Right lobe of liver (tissue), 6 donors: Measurements from ENCODE around the gene UPF3B. TPM values are rescaled to one million over a fixed set of nuclear protein-coding genes. Genes with fewer than 3 reads are reported as not detected.
A peak's percentile ranks its signal among the peaks of the same experiment; 100 is the strongest.
"Not testable (repeated sequence)": the region's sequence is repeated elsewhere in the genome, so short reads cannot be mapped to it uniquely, and the experiment has no call there.

ENCODE experiments used
- ATAC-seq, 4 donors: fragments of 200-7000 bp; cut with Tn5 transposase; one replicate each; pipeline ENCODE4 v1.9.1; 2020; ENCODE audit warnings: mild to moderate bottlenecking in 4 of 4, moderate library complexity in 4 of 4
- DNase-seq, 3 donors: peaks; one replicate each; pipeline ENCODE4 v3.0.0-alpha.2; 2020
- H3K27ac ChIP-seq, 3 donors: fragments of 200-600 bp; one replicate each; pipeline ENCODE4 v1.8.0; 2022
- H3K27me3 ChIP-seq, 2 donors: fragments of 200-600 bp; one replicate each; pipeline ENCODE4 v1.8.0; 2022
- H3K36me3 ChIP-seq, 4 donors: fragments of 200-600 bp; sonication (generic) in 1 of 4; one replicate each; pipeline versions ENCODE4 v1.5.1 to v1.8.0; 2017 to 2022; ENCODE audit warnings: control low read depth in 1 of 4
- H3K4me1 ChIP-seq, 4 donors: fragments of 200-600 bp; sonication (generic) in 1 of 4; one replicate each; pipeline versions ENCODE4 v1.5.1 to v1.8.0; 2017 to 2022; ENCODE audit warnings: control low read depth in 1 of 4
- H3K4me3 ChIP-seq, 3 donors: fragments of 200-600 bp; one replicate each; pipeline ENCODE4 v1.8.0; 2022
- H3K9me3 ChIP-seq, 4 donors: fragments of 200-600 bp; sonication (generic) in 1 of 4; one replicate each; pipeline versions ENCODE4 v1.5.1 to v1.8.0; 2017 to 2022; ENCODE audit warnings: control low read depth in 1 of 4
- POLR2A ChIP-seq: fragments of 450-650 bp; IDR thresholded peaks from one replicate; pipeline ENCODE4 v1.6.1; 2017; ENCODE audit warnings: antibody characterized with exemption, mild to moderate bottlenecking
- WGBS: methylation state at CpG from one replicate; pipeline ENCODE4 v1.1.6; 2018; ENCODE audit warnings: low coverage, low lambda C conversion rate; ENCODE audit not compliant: insufficient coverage; ENCODE audit errors: missing lambda C conversion rate; 5-methylcytosine and 5-hydroxymethylcytosine counted together
- intact Hi-C, 2 donors: fragments of 100-400 bp; cut with DNase I; formaldehyde crosslinking; loops; one replicate each; pipeline versions ENCODE4 v1.11.2 to v1.14.1; 2022
- long read RNA-seq: library from polyadenylated mRNA; unstranded; transcript quantifications from one replicate; pipeline ENCODE4 v2.0.0, GENCODE V29; 2019
- total RNA-seq, 6 experiments: library from RNA; depleted of rRNA in 2 of 6; stranded (reverse); fragments of >200 nt in 2 of 6; fragmentation: NEBNext Ultra II Directional in 3 of 6; extraction: Animal tissue kit (Norgen Biotek cat#: 25700) in 3 of 6; gene quantifications; one replicate each; pipeline versions ENCODE4 v1.1.0 to v1.2.4, GENCODE V29; 2016 to 2023
- TF ChIP-seq, protein P1 (sequence below), 4 donors: fragments of 200-600 bp in 3 of 4; fragments of 450-650 bp in 1 of 4; IDR thresholded peaks; one replicate each; pipeline versions ENCODE4 v1.5.1 to v1.8.0; 2016 to 2022; ENCODE audit warnings: antibody characterized with exemption in 4 of 4, mild to moderate bottlenecking in 2 of 4
- donor health status: DM: no; HTN: yes; CAD: no.
- donor health status: DM: no; HTN: no; CAD: no.
- donor health status: DM: no; HTN: no; CAD: no.
- donor health status: DM: no; HTN: yes; CAD: no.
- donor health status: DM: no; HTN: yes; CAD: no.

The UPF3B gene, protein sequence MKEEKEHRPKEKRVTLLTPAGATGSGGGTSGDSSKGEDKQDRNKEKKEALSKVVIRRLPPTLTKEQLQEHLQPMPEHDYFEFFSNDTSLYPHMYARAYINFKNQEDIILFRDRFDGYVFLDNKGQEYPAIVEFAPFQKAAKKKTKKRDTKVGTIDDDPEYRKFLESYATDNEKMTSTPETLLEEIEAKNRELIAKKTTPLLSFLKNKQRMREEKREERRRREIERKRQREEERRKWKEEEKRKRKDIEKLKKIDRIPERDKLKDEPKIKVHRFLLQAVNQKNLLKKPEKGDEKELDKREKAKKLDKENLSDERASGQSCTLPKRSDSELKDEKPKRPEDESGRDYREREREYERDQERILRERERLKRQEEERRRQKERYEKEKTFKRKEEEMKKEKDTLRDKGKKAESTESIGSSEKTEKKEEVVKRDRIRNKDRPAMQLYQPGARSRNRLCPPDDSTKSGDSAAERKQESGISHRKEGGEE
- 1 to 10 TPM; 1.9 to 3.5 (median 2.5) TPM for total RNA-seq
- long read RNA-seq, partial matches to known transcripts: 4 of 6 reads
- long read RNA-seq, other reads (novel, unspliced or antisense): 2 of 6 reads

DNA sequence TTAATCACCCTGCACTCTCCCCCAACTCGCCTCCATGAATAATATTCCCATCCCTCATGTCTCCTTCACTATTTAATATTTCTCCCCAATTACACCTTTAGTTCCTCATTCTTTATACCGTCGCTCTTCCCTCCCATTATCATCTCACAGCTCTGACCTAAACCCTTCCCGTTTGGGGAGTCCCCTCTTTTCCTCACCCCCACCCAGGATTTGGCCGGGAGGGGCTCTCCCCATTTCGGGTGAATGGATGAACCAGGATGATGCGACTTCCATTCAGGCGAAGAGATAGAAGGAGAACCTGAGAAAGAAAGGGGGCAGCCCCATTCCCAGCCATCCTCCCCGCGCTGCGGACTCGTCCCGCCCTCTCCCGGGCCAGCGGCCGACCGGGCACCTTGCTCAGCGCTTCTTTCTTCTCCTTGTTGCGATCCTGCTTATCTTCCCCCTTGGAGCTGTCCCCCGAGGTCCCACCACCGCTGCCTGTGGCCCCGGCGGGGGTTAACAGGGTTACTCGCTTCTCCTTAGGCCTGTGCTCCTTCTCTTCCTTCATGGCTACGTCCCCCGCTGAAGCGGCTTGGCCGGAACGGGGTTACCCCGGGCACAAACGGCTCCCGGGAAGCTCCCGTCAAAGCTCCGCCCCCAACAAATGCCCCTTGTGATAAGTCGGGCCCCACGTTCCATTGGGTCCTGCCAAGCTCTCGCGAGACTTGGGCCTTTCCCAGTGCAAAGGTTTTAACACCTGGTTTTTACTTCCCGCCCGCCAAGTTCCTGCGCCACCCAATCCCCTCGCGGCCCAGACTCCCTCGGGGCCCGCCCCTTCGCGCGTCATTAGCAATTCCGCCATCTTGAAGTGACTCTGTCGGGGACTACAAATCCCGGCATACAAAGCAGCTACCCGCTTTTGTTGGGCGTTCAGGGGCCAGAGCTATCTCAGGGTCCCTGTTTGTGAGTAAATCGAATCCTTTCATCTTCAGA is at the start of gene UPF3B:
TSS of gene UPF3B (minus strand) at position 582 of the 972 bp plus-strand sequence. CDS start at position 547, 35 bp downstream.
- H3K27me3 ChIP-seq: no peaks in the 10 kb centered on the region
- H3K4me3 ChIP-seq: peak within 1 kb of the TSS; percentile 51 to 72 (median 59)
- peaks cover 0 to 4% (median 0%) of the 10 kb centered on the region in 4 donors for H3K36me3 ChIP-seq
- peak; percentile 95 to 97 (median 96) for DNase-seq
- intact Hi-C loops: no loop called here
- WGBS: 30% methylated on average over 35 of the region's 54 CpGs
- peak within 1 kb of the TSS; percentile 46 to 83 (median 74) for H3K27ac ChIP-seq
- TF ChIP-seq, protein P1, sequence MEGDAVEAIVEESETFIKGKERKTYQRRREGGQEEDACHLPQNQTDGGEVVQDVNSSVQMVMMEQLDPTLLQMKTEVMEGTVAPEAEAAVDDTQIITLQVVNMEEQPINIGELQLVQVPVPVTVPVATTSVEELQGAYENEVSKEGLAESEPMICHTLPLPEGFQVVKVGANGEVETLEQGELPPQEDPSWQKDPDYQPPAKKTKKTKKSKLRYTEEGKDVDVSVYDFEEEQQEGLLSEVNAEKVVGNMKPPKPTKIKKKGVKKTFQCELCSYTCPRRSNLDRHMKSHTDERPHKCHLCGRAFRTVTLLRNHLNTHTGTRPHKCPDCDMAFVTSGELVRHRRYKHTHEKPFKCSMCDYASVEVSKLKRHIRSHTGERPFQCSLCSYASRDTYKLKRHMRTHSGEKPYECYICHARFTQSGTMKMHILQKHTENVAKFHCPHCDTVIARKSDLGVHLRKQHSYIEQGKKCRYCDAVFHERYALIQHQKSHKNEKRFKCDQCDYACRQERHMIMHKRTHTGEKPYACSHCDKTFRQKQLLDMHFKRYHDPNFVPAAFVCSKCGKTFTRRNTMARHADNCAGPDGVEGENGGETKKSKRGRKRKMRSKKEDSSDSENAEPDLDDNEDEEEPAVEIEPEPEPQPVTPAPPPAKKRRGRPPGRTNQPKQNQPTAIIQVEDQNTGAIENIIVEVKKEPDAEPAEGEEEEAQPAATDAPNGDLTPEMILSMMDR (IDR thresholded peaks at IDR 0.05): peak in 1 of 4 donors; percentile 12
- TF ChIP-seq POLR2A: peak; percentile 58
- ATAC-seq: peak; percentile 96 to 98 (median 98)
- no peaks in the 10 kb centered on the region for H3K9me3 ChIP-seq
- H3K4me1 ChIP-seq: peaks cover 0 to 5% (median 0%) of the 10 kb centered on the region in 4 donors

DNA sequence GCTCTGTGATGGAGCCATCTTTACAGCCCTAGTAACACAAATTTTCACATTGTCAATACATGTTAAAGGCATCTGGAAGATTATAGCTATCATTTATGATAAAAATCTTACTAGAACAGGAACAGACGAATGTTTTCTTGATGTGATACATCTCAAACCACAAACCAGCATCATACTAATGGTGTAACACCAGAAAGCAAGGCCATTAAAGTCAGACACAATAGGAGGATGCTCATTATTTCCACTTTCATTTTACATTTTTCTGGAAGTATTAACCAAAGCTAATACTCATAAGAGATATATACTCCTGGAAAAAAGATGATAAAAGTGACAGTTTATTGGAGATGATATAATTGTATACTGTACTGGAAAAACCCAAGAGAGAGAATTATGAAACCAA is 48.2 kb upstream of the UPF3B start:
- no peak overlapping the region for H3K27ac ChIP-seq
- WGBS: 33% methylated on average over 1 of the region's 1 CpG
- intact Hi-C loops: no loop called here
- H3K4me3 ChIP-seq: no peak overlapping the region
- DNase-seq (no peak), ATAC-seq (no peak)
- TF ChIP-seq, protein P1 (IDR thresholded peaks at IDR 0.05): no peak
- TF ChIP-seq POLR2A: no peak
- no peaks in the 10 kb centered on the region for H3K4me1 ChIP-seq
- no peaks in the 10 kb centered on the region for H3K36me3 ChIP-seq
- no peaks in the 10 kb centered on the region for H3K9me3 ChIP-seq
- no peaks in the 10 kb centered on the region for H3K27me3 ChIP-seq

DNA sequence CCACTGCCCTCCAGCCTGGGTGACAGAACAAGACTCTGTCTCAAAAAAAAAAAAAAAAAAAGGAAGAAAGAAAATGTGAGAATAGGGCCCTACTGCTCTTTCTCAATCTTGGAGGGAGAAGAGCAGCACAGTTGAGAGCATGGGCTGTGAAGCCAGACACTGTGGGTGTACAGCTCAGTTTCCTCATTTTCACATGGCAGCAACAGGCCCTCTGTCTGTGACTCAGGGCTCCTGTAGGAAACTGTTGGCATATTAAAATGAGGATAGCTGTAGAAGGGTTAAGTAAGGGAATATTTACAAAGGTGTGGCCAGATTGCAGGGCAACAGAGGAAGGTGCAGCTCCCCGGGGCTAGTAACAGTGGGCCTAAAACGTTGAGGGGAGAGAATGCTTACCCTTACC is 46.4 kb upstream of the UPF3B start:
- Histone ChIP-seq H3K27me3 (no peaks in the 10 kb centered on the region), H3K27ac (no peak overlapping the region), H3K4me3 (no peak overlapping the region), H3K9me3 (no peaks in the 10 kb centered on the region), H3K4me1 (no peaks in the 10 kb centered on the region), H3K36me3 (no peaks in the 10 kb centered on the region)
- TF ChIP-seq, protein P1 (IDR thresholded peaks at IDR 0.05): no peak
- no peak for TF ChIP-seq POLR2A
- 26% methylated on average over 2 of the region's 2 CpGs for WGBS
- DNase-seq (no peak), ATAC-seq (peak in 3 of 4 donors; percentile 48 to 52 (median 49))
- intact Hi-C loops: no loop called here

DNA sequence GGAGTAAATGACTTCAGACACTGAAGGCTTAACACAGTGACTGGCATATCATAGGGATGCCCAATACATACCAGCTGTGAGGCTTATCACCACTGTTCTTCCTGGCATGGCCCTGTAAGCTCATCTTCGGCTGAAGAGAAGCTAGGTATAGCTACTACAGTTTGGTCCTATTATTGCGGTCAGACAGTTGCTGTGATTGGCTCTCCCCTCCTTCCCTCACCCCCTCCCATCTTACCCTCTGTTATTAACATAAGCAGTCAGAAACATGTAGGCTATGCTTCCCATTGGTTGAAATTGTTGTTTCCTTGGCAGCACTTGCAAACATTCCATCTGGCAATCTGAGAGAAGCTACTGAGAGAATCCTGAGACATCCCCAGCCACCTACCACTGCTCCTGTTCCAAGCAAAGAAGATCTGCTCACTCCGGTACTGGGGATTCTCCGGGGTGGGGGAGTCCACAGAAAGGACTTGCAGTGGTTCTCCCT is 43.1 kb upstream of the UPF3B start, which contains the start of gene AKAP14:
TSS of gene AKAP14 (plus strand) at position 51 of the 484 bp plus-strand sequence. CDS start 7,331 bp downstream, outside the sequence.
- DNase-seq (no peak), ATAC-seq (no peak)
- intact Hi-C loops: no loop called here
- TF ChIP-seq POLR2A: no peak
- TF ChIP-seq, protein P1 (IDR thresholded peaks at IDR 0.05): no peak
- Histone ChIP-seq H3K9me3 (no peaks in the 10 kb centered on the region), H3K4me3 (no peak within 1 kb of the TSS), H3K4me1 (no peaks in the 10 kb centered on the region), H3K27me3 (no peaks in the 10 kb centered on the region), H3K27ac (no peak within 1 kb of the TSS), H3K36me3 (no peaks in the 10 kb centered on the region)
- WGBS: 40% methylated on average over 4 of the region's 4 CpGs

DNA sequence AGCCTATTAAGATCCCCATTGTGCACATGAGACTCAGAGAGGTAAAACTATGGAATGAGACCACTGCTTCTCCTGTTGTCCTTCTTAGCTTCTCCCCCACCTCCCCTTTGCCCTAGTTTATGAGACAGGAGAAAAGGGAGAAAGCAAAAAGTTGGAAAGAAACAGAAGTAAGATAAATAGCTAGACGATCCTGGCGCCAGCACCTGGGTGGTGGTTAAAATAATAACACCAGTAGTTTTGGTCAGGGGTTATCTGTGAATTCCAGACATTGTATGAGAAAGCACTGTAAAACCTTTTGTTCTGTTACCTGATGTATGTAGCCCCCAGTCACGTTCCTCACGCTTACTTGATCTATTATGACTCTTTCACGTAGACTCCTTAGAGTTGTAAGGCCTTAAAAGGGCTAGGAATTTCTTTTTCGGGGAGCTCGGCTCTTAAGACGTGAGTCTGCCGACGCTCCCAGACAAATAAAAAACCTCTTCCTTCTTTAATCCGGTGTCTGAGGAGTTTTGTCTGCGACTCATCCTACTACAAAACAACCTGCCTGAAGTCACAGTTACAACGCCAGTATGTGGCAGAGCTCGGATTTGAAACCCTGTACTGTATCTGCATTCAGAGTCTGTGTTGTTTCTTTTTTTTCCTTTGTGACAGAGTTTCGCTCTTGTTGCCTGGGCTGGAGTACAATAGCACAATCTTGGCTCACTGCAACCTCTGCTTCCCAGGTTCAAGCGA is 39.4 kb upstream of the UPF3B start:
- H3K4me1 ChIP-seq, intact Hi-C loops, H3K36me3 ChIP-seq, DNase-seq, H3K9me3 ChIP-seq, H3K27ac ChIP-seq, H3K27me3 ChIP-seq, ATAC-seq, H3K4me3 ChIP-seq: not testable (repeated sequence)
- 47% methylated on average over 11 of the region's 16 CpGs for WGBS

DNA sequence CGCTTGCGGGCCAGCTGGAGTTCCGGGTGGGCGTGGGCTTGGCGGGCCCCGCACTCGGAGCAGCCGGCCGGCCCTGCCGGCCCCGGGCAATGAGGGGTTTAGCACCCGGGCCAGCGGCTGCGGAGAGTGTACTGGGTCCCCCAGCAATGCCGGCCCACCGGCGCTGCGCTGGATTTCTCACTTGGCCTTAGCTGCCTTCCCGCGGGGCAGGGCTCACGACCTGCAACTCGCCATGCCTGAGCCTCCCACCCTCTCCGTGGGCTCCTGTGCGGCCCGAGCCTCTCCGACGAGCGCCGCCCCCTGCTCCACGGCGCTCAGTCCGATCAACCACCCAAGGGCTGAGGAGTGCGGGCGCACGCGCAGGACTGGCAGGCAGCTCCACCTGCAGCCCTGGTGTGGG is 37.9 kb upstream of the UPF3B start:
- H3K4me3 ChIP-seq, H3K27me3 ChIP-seq, H3K27ac ChIP-seq, DNase-seq, H3K4me1 ChIP-seq, intact Hi-C loops, ATAC-seq, H3K36me3 ChIP-seq, H3K9me3 ChIP-seq: not testable (repeated sequence)
- WGBS: no CpG with 5 or more reads among the region's 36 CpGs
